Epidermal melanocyte (primary cell): ENCODE data around the gene MNT.
A peak's percentile ranks its signal among the peaks of the same experiment; 100 is the strongest.

Source experiments
- DNase-seq: peaks from one replicate; pipeline ENCODE4 v3.0.0; 2011; ENCODE audit warnings: low spot score; ENCODE audit not compliant: insufficient read length

MNT gene

GRCh38 chr17:2380950-2381649, 19.8 kb downstream of the MNT start:
- no peak for DNase-seq

GRCh38 chr17:2380226-2380922, 20.5 kb downstream of the MNT start:
- DNase-seq, result no peak

- no peak for DNase-seq
Observed at GRCh38 chr17:2379489-2380225, 21.2 kb downstream of the MNT start.

- DNase-seq, result no peak
Observed at GRCh38 chr17:2378905-2379304, 22.0 kb downstream of the MNT start.

GRCh38 chr17:2377659-2378058, 23.2 kb downstream of the MNT start:
- DNase-seq, result no peak

- DNase-seq, result no peak
Observed at GRCh38 chr17:2376107-2376506, 24.8 kb downstream of the MNT start.

- no peak for DNase-seq
Observed at GRCh38 chr17:2375406-2375805, 25.5 kb downstream of the MNT start.

GRCh38 chr17:2374549-2375285, 26.1 kb downstream of the MNT start:
- DNase-seq, result peak; percentile 97

GRCh38 chr17:2373179-2373578, 27.7 kb downstream of the MNT start:
- no peak for DNase-seq

GRCh38 chr17:2372681-2373080, 28.2 kb downstream of the MNT start:
- no peak for DNase-seq

- DNase-seq, result no peak
Observed at GRCh38 chr17:2372180-2372579, 28.7 kb downstream of the MNT start.

- DNase-seq, result no peak
Observed at GRCh38 chr17:2371183-2372130, 29.4 kb downstream of the MNT start.

GRCh38 chr17:2370211-2370589, 30.7 kb downstream of the MNT start:
- DNase-seq, result no peak

GRCh38 chr17:2369551-2370210, 31.2 kb downstream of the MNT start:
- DNase-seq, result no peak

- no peak for DNase-seq
Observed at GRCh38 chr17:2369039-2369438, 31.8 kb downstream of the MNT start.

GRCh38 chr17:2368359-2368758, 32.5 kb downstream of the MNT start:
- DNase-seq, result no peak

GRCh38 chr17:2366747-2367494, 33.9 kb downstream of the MNT start:
- no peak for DNase-seq

- DNase-seq, result no peak
Observed at GRCh38 chr17:2365132-2365531, 35.7 kb downstream of the MNT start.

- no peak for DNase-seq
Observed at GRCh38 chr17:2364763-2365116, 36.1 kb downstream of the MNT start.
